ENCODE data around the gene RRAD. TPM values are rescaled to one million over a fixed set of nuclear protein-coding genes. Genes with fewer than 3 reads are reported as not detected.

RRAD gene
- total and polyA plus RNA-seq, 2 experiments from 2014 or later, result 0.22 to 0.70 TPM

GRCh38 chr16:66930189-66930588 lies 4.9 kb upstream of the RRAD start:
- Histone ChIP-seq H3F3A (ENCODE audit: insufficient read depth) (peaks cover 30% of the 10 kb centered on the region), H3K4me3 (no peak overlapping the region), H3K9ac (no peak overlapping the region), H3K4me1 (ENCODE audit: insufficient read depth) (peaks cover 36% of the 10 kb centered on the region), H3K27me3 (replicated peaks; ENCODE audit: insufficient read depth) (no peaks in the 10 kb centered on the region; the same call in 1 of the 2 replicates), H4K20me1 (ENCODE audit: insufficient read depth) (no peaks in the 10 kb centered on the region), H2AFZ (no peak overlapping the region), H3K9me3 (ENCODE audit: low read depth) (no peaks in the 10 kb centered on the region), H3K36me3 (ENCODE audit: low read depth) (no peaks in the 10 kb centered on the region), H3K27ac (no peak overlapping the region), H3K9me2 (ENCODE audit: insufficient read depth) (no peaks in the 10 kb centered on the region), H3K79me2 (ENCODE audit: insufficient read depth) (peaks cover 23% of the 10 kb centered on the region), H3K4me2 (ENCODE audit: unreplicated experiment) (no peak overlapping the region)
- TF ChIP-seq EZH2phosphoT487 (IDR thresholded peaks at IDR 0.05; ENCODE audit: insufficient read depth, low read depth) (no peak), EZH2 (IDR thresholded peaks at IDR 0.05; ENCODE audit: insufficient read depth, poor library complexity, severe bottlenecking) (no peak)
- in situ Hi-C loops (cut with MboI), result no loop called here
- peak; percentile 81 for DNase-seq
- 35 to 39% methylated on average over 4 of the region's 4 CpGs for WGBS, 2 experiments (ENCODE audit: low coverage in 1 of 2, low lambda C conversion rate in 2 of 2, missing lambda C conversion rate in 2 of 2)

- Histone ChIP-seq H3K9me2 (ENCODE audit: insufficient read depth) (no peaks in the 10 kb centered on the region), H3K4me3 (no peak overlapping the region), H3K36me3 (ENCODE audit: low read depth) (no peaks in the 10 kb centered on the region), H4K20me1 (ENCODE audit: insufficient read depth) (no peaks in the 10 kb centered on the region), H3K9me3 (ENCODE audit: low read depth) (no peaks in the 10 kb centered on the region), H2AFZ (no peak overlapping the region), H3K27ac (peak overlapping the region; percentile 74), H3K79me2 (ENCODE audit: insufficient read depth) (peaks cover 11% of the 10 kb centered on the region), H3K27me3 (replicated peaks; ENCODE audit: insufficient read depth) (peaks cover 7% of the 10 kb centered on the region), H3K4me2 (ENCODE audit: unreplicated experiment) (peak overlapping the region; percentile 57), H3K9ac (peak overlapping the region; percentile 62; the same call in 1 of the 2 replicates), H3K4me1 (ENCODE audit: insufficient read depth) (peaks cover 36% of the 10 kb centered on the region), H3F3A (ENCODE audit: insufficient read depth) (peaks cover 30% of the 10 kb centered on the region)
- 81 to 89% methylated on average over 10 of the region's 10 CpGs for WGBS, 2 experiments (ENCODE audit: low coverage in 1 of 2, low lambda C conversion rate in 2 of 2, missing lambda C conversion rate in 2 of 2)
- in situ Hi-C loops (cut with MboI), result no loop called here
- DNase-seq, result peak; percentile 68
- TF ChIP-seq EZH2phosphoT487 (IDR thresholded peaks at IDR 0.05; ENCODE audit: insufficient read depth, low read depth) (no peak), EZH2 (IDR thresholded peaks at IDR 0.05; ENCODE audit: insufficient read depth, poor library complexity, severe bottlenecking) (no peak)
Observed at GRCh38 chr16:66928702-66929388, 3.5 kb upstream of the RRAD start.

GRCh38 chr16:66927918-66928649 lies 2.7 kb upstream of the RRAD start:
- Histone ChIP-seq H3K27me3 (replicated peaks; ENCODE audit: insufficient read depth) (peaks cover 7% of the 10 kb centered on the region), H3K4me2 (ENCODE audit: unreplicated experiment) (peak overlapping the region; percentile 57), H3K9me3 (ENCODE audit: low read depth) (no peaks in the 10 kb centered on the region), H2AFZ (no peak overlapping the region), H3K27ac (peak overlapping the region; percentile 74), H4K20me1 (ENCODE audit: insufficient read depth) (no peaks in the 10 kb centered on the region), H3K4me3 (no peak overlapping the region), H3K4me1 (ENCODE audit: insufficient read depth) (peaks cover 31% of the 10 kb centered on the region), H3K36me3 (ENCODE audit: low read depth) (no peaks in the 10 kb centered on the region), H3K9me2 (ENCODE audit: insufficient read depth) (no peaks in the 10 kb centered on the region), H3K79me2 (ENCODE audit: insufficient read depth) (peaks cover 4% of the 10 kb centered on the region; the same call in 1 of the 2 replicates), H3K9ac (peak overlapping the region; percentile 62), H3F3A (ENCODE audit: insufficient read depth) (peaks cover 30% of the 10 kb centered on the region)
- 82 to 84% methylated on average over 8 of the region's 8 CpGs for WGBS, 2 experiments (ENCODE audit: low coverage in 1 of 2, low lambda C conversion rate in 2 of 2, missing lambda C conversion rate in 2 of 2)
- in situ Hi-C loops (cut with MboI), result no loop called here
- TF ChIP-seq EZH2 (IDR thresholded peaks at IDR 0.05; ENCODE audit: insufficient read depth, poor library complexity, severe bottlenecking), result no peak
- TF ChIP-seq EZH2phosphoT487 (IDR thresholded peaks at IDR 0.05; ENCODE audit: insufficient read depth, low read depth), result no peak
- peak; percentile 70 for DNase-seq

GRCh38 chr16:66926961-66927436 lies 1.7 kb upstream of the RRAD start:
- DNase-seq, result peak; percentile 94
- Histone ChIP-seq H3K4me2 (ENCODE audit: unreplicated experiment) (peak overlapping the region; percentile 57), H3K36me3 (ENCODE audit: low read depth) (no peaks in the 10 kb centered on the region), H3K27ac (peak overlapping the region; percentile 74), H3K9ac (peak overlapping the region; percentile 62), H3K79me2 (ENCODE audit: insufficient read depth) (no peaks in the 10 kb centered on the region), H3F3A (ENCODE audit: insufficient read depth) (peaks cover 30% of the 10 kb centered on the region), H3K4me3 (no peak overlapping the region), H3K27me3 (replicated peaks; ENCODE audit: insufficient read depth) (peaks cover 7% of the 10 kb centered on the region), H3K9me3 (ENCODE audit: low read depth) (no peaks in the 10 kb centered on the region), H2AFZ (no peak overlapping the region), H4K20me1 (ENCODE audit: insufficient read depth) (no peaks in the 10 kb centered on the region), H3K4me1 (ENCODE audit: insufficient read depth) (peaks cover 26% of the 10 kb centered on the region), H3K9me2 (ENCODE audit: insufficient read depth) (no peaks in the 10 kb centered on the region)
- in situ Hi-C loops (cut with MboI), result no loop called here
- peak; percentile 68; the same call in 1 of the 2 replicates for TF ChIP-seq EZH2phosphoT487 (IDR thresholded peaks at IDR 0.05; ENCODE audit: insufficient read depth, low read depth)
- no peak for TF ChIP-seq EZH2 (IDR thresholded peaks at IDR 0.05; ENCODE audit: insufficient read depth, poor library complexity, severe bottlenecking)
- WGBS, 2 experiments (ENCODE audit: low coverage in 1 of 2, low lambda C conversion rate in 2 of 2, missing lambda C conversion rate in 2 of 2), result 18 to 26% methylated on average over 3 of the region's 3 CpGs
